ENCODE results near the gene TMEM220. TPM values are rescaled to one million over a fixed set of nuclear protein-coding genes. Genes with fewer than 3 reads are reported as not detected.

Gene TMEM220
- total and polyA plus RNA-seq, 10 of the 15 experiments (the other 5 are each of a cell fraction or from before 2014, with no cell fraction given): 0.02 to 0.30 (median 0.06) TPM; not detected in 1

DNA sequence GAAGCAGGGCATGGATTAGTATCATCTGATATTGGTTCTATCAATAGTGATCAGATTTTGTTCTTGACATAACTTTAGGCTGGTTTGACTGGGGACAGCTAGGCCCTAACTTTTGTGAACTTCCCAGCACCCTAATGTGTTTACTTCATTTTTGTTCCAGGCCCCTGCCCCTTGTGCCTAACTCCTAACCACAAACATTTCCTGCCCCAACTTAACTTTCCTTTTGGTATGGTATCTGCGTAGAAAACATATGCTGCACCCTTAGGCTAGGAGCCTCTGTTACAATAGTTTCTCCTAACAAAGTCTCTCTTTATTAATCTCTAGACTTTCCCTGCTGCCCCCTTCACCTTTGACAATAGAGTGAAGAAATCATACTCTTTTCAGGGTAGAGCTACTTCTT is 30.0 kb downstream of the TMEM220 start:
- ATAC-seq: no peak

More for the DNA sequence above, 30.0 kb downstream of the TMEM220 start:
- no peak overlapping the region for H3K9ac ChIP-seq (ENCODE audit: control insufficient read depth, insufficient read depth, low read length)
- H3K79me2 ChIP-seq (ENCODE audit: control insufficient read depth, insufficient read depth, low read length): peaks cover 44% of the 10 kb centered on the region
- intact Hi-C loops (cut with micrococcal nuclease; ENCODE audit: unreplicated experiment) (no loop called here), in situ Hi-C loops (cut with MboI) (no loop called here)
- DNase-seq (ENCODE audit: low read depth, low spot score) (no peak), FAIRE-seq (no peak)
- peaks cover 13% of the 10 kb centered on the region for H3K4me1 ChIP-seq (ENCODE audit: control insufficient read depth, insufficient read depth, low read length)
- TF ChIP-seq EP300 (IDR thresholded peaks at IDR 0.05; ENCODE audit: borderline replicate concordance in 1 of 2, control insufficient read depth in 1 of 2, low read depth in 2 of 2, low read length in 2 of 2) (no peak), PRDM15 (CRISPR knock-in tag; IDR thresholded peaks at IDR 0.05) (no peak), RFX5 (IDR thresholded peaks at IDR 0.05; ENCODE audit: low read depth, low read length) (no peak), RUNX3 (IDR thresholded peaks at IDR 0.05; ENCODE audit: low read length) (peak; percentile 60), ZNF217 (IDR thresholded peaks at IDR 0.05) (no peak), E2F4 (IDR thresholded peaks at IDR 0.05; ENCODE audit: low read depth, low read length) (no peak), SRF (IDR thresholded peaks at IDR 0.05; ENCODE audit: low read depth in 2 of 2, low read length in 2 of 2) (no peak)
- ChIA-PET RAD21 (ENCODE audit: unreplicated experiment) (interaction anchor here (0.9 kb wide), 1 partner anchor 71 kb away, joined by 3 read pairs; no protein-coding TSS in a partner anchor), SMC1A (ENCODE audit: uncharacterized antibody, unreplicated experiment) (interaction anchor here (0.5 kb wide), 1 partner anchor 85 kb away, joined by 4 read pairs; no protein-coding TSS in a partner anchor), CTCF (interaction anchor here (1.2 kb wide), 1 partner anchor 16 kb away, joined by 4 read pairs; no protein-coding TSS in a partner anchor), POLR2A (no interaction called here)
- H3K9me3 ChIP-seq (replicated peaks; ENCODE audit: control insufficient read depth, insufficient read depth, low read length): no peaks in the 10 kb centered on the region
- no peak overlapping the region for H3K4me3 ChIP-seq
- 0 out of 2 replicates have a peak overlapping the region, but pooled peaks have one; percentile 7 for H3K4me2 ChIP-seq (ENCODE audit: control insufficient read depth, insufficient read depth)
- H3K27ac ChIP-seq (ENCODE audit: control insufficient read depth, insufficient read depth): no peak overlapping the region
- no TSS peak for BruUV-seq (replicated peaks)
- peaks cover 0 to 7% of the 10 kb centered on the region in 2 experiments; a peak in 1 of 4 replicates for H3K36me3 ChIP-seq (ENCODE audit: control insufficient read depth in 2 of 2, insufficient read depth in 2 of 2, low read length in 1 of 2)
- H4K20me1 ChIP-seq (ENCODE audit: control insufficient read depth, insufficient read depth): no peaks in the 10 kb centered on the region
- no peaks in the 10 kb centered on the region for H3K27me3 ChIP-seq (replicated peaks in 1 of 2; ENCODE audit: control insufficient read depth in 2 of 2, insufficient read depth in 2 of 2, low read length in 1 of 2)
- 92% methylated on average over 1 of the region's 1 CpG for WGBS (ENCODE audit: insufficient coverage, insufficient replicate concordance, low lambda C conversion rate, missing lambda C conversion rate)
- H2AFZ ChIP-seq (ENCODE audit: control insufficient read depth, low read depth, low read length): no peak overlapping the region

Data from GM12878 (cell line).